ENCODE measurements around the gene GLS.

- TF ChIP-seq CTCF (IDR thresholded peaks at IDR 0.05) (peak in 4 of 6 experiments; percentile 20 to 49 (median 38)), POLR2A (IDR thresholded peaks at IDR 0.05) (no peak)
These were observed 115.8 kb downstream of the GLS start for GRCh38 chr2:190996338-190996946.

Data from thyroid gland (tissue), 4 donors.